Skeletal muscle tissue (tissue), 4 donors: ENCODE measurements around the gene SETDB2. TPM values are rescaled to one million over a fixed set of nuclear protein-coding genes. Genes with fewer than 3 reads are reported as not detected.

Experiments
- H3K27ac ChIP-seq: one replicate; pipeline ENCODE4 v1.7.0; 2013; ENCODE audit warnings: mild to moderate bottlenecking, low read depth, low read length, inconsistent platforms
- H3K27me3 ChIP-seq, 3 donors: one replicate each; pipeline ENCODE4 v1.7.0; 2013; ENCODE audit warnings: low read length in 3 of 3; ENCODE audit not compliant: control insufficient read depth in 3 of 3, insufficient read depth in 3 of 3
- H3K36me3 ChIP-seq, 3 donors: one replicate each; pipeline ENCODE4 v1.7.0; 2013; ENCODE audit warnings: low read length in 3 of 3; ENCODE audit not compliant: control insufficient read depth in 3 of 3, insufficient read depth in 3 of 3
- H3K4me1 ChIP-seq, 3 donors: one replicate each; pipeline ENCODE4 v1.7.0; 2013; ENCODE audit warnings: low read length in 3 of 3, mild to moderate bottlenecking in 3 of 3; ENCODE audit not compliant: control insufficient read depth in 3 of 3, insufficient read depth in 3 of 3
- H3K4me3 ChIP-seq, 3 donors: one replicate each; pipeline ENCODE4 v1.7.0; 2013; ENCODE audit warnings: low read length in 3 of 3
- H3K9ac ChIP-seq, 3 donors: one replicate each; pipeline ENCODE4 v1.7.0; 2013; ENCODE audit warnings: low read length in 3 of 3, mild to moderate bottlenecking in 3 of 3, moderate library complexity in 2 of 3, low read depth in 1 of 3
- H3K9me3 ChIP-seq, 3 donors: one replicate each; pipeline ENCODE4 v1.7.0; 2013; ENCODE audit warnings: low read length in 3 of 3; ENCODE audit not compliant: control insufficient read depth in 3 of 3
- total RNA-seq: library from RNA; depleted of rRNA; stranded (reverse); fragments of >200 nt; gene quantifications from one replicate; pipeline ENCODE4 v1.2.3, GENCODE V29; 2014
- donor health status: Osteomylitis.

Gene SETDB2
- total RNA-seq, 1 donor from 2014 or later: 6.8 TPM

- H3K9ac ChIP-seq: no peak overlapping the region
- no peaks in the 10 kb centered on the region for H3K27me3 ChIP-seq
- H3K9me3 ChIP-seq: peaks cover 0 to 4% (median 3%) of the 10 kb centered on the region in 3 donors
- no peak overlapping the region for H3K4me3 ChIP-seq
- no peaks in the 10 kb centered on the region for H3K36me3 ChIP-seq
- no peak overlapping the region for H3K27ac ChIP-seq
- H3K4me1 ChIP-seq: no peaks in the 10 kb centered on the region
These were observed 35.1 kb upstream of the SETDB2 start for GRCh38 chr13:49409008-49409407.

- peaks cover 0 to 1% (median 0%) of the 10 kb centered on the region in 3 donors for H3K9me3 ChIP-seq
- no peaks in the 10 kb centered on the region for H3K36me3 ChIP-seq
- H3K4me1 ChIP-seq: no peaks in the 10 kb centered on the region
- H3K4me3 ChIP-seq: no peak overlapping the region
- no peak overlapping the region for H3K9ac ChIP-seq
- no peak overlapping the region for H3K27ac ChIP-seq
- H3K27me3 ChIP-seq: no peaks in the 10 kb centered on the region
These were observed 34.1 kb upstream of the SETDB2 start for GRCh38 chr13:49410006-49410405.

- H3K9me3 ChIP-seq: no peaks in the 10 kb centered on the region
- H3K27ac ChIP-seq: no peak overlapping the region
- H3K4me3 ChIP-seq: no peak overlapping the region
- H3K36me3 ChIP-seq: no peaks in the 10 kb centered on the region
- H3K9ac ChIP-seq: peak overlapping the region in 1 of 3 donors; percentile 47
- no peaks in the 10 kb centered on the region for H3K27me3 ChIP-seq
- H3K4me1 ChIP-seq: no peaks in the 10 kb centered on the region
These were observed 33.6 kb upstream of the SETDB2 start for GRCh38 chr13:49410477-49410876.

DNA sequence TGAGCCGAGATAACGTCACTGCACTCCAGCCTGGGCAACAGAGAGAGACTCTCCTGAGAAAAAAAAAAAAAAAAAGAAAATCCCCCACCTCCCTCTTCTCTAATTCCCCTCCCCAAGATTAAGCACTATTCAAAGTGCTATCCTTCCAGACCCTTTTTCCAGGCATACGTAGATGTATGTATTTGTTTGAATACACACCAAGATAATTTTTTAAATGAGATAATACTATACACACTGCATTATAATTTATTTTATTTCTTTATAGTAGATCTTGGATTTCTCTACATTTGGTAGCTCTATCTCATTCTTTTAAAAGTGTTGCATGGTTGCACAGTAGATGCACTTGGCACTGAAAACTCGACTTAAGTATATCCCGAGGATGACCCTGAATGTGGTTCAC lies 32.7 kb upstream of the SETDB2 start:
- no peaks in the 10 kb centered on the region for H3K36me3 ChIP-seq
- H3K9ac ChIP-seq: no peak overlapping the region
- H3K27me3 ChIP-seq: no peaks in the 10 kb centered on the region
- H3K4me1 ChIP-seq: no peaks in the 10 kb centered on the region
- H3K4me3 ChIP-seq: no peak overlapping the region
- no peaks in the 10 kb centered on the region for H3K9me3 ChIP-seq
- H3K27ac ChIP-seq: no peak overlapping the region

GRCh38 chr13:49412749-49413148 lies 31.3 kb upstream of the SETDB2 start:
- Histone ChIP-seq H3K4me3 (no peak overlapping the region), H3K4me1 (no peaks in the 10 kb centered on the region), H3K27ac (no peak overlapping the region), H3K27me3 (no peaks in the 10 kb centered on the region), H3K36me3 (no peaks in the 10 kb centered on the region), H3K9ac (no peak overlapping the region), H3K9me3 (no peaks in the 10 kb centered on the region)

GRCh38 chr13:49417161-49417560 lies 26.9 kb upstream of the SETDB2 start:
- no peaks in the 10 kb centered on the region for H3K27me3 ChIP-seq
- H3K9ac ChIP-seq: no peak overlapping the region
- no peaks in the 10 kb centered on the region for H3K9me3 ChIP-seq
- no peaks in the 10 kb centered on the region for H3K4me1 ChIP-seq
- no peaks in the 10 kb centered on the region for H3K36me3 ChIP-seq
- H3K4me3 ChIP-seq: no peak overlapping the region
- H3K27ac ChIP-seq: no peak overlapping the region

GRCh38 chr13:49418206-49418605 lies 25.9 kb upstream of the SETDB2 start:
- no peaks in the 10 kb centered on the region for H3K4me1 ChIP-seq
- no peak overlapping the region for H3K27ac ChIP-seq
- no peaks in the 10 kb centered on the region for H3K9me3 ChIP-seq
- H3K27me3 ChIP-seq: no peaks in the 10 kb centered on the region
- H3K36me3 ChIP-seq: no peaks in the 10 kb centered on the region
- no peak overlapping the region for H3K4me3 ChIP-seq
- H3K9ac ChIP-seq: no peak overlapping the region

GRCh38 chr13:49419276-49419675 lies 24.8 kb upstream of the SETDB2 start:
- Histone ChIP-seq H3K9me3 (no peaks in the 10 kb centered on the region), H3K4me1 (no peaks in the 10 kb centered on the region), H3K4me3 (no peak overlapping the region), H3K36me3 (peaks cover 0 to 2% (median 0%) of the 10 kb centered on the region in 3 donors), H3K9ac (no peak overlapping the region), H3K27me3 (no peaks in the 10 kb centered on the region), H3K27ac (no peak overlapping the region)

DNA sequence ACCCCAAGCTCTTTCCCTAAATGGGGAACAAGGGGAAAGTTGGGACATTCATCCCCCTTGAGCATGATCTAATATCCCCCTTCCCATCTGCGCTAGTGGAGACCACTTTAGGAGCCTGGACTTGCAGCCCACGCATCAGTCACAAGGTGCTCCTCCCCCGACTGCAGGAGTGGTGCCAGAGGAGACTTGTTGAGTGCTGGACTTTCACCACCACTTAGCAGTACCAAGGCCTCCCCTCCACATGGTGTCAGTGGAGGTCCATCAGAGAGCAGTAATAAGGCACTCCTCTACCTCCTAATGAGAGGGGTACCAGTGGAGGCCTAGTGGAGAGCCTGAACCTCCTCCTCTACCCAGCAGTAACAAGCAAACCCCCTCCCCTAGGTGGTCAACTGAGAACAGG lies 22.7 kb upstream of the SETDB2 start:
- H3K9ac ChIP-seq: no peak overlapping the region
- peaks cover 0 to 2% (median 0%) of the 10 kb centered on the region in 3 donors for H3K36me3 ChIP-seq
- H3K27me3 ChIP-seq: no peaks in the 10 kb centered on the region
- no peak overlapping the region for H3K27ac ChIP-seq
- no peaks in the 10 kb centered on the region for H3K4me1 ChIP-seq
- H3K9me3 ChIP-seq: no peaks in the 10 kb centered on the region
- no peak overlapping the region for H3K4me3 ChIP-seq

GRCh38 chr13:49424011-49424560 lies 20.0 kb upstream of the SETDB2 start:
- Histone ChIP-seq H3K4me1 (no peaks in the 10 kb centered on the region), H3K9ac (no peak overlapping the region), H3K36me3 (peaks cover 0 to 6% (median 2%) of the 10 kb centered on the region in 3 donors)

More at GRCh38 chr13:49424011-49424560, 20.0 kb upstream of the SETDB2 start:
- H3K4me3 ChIP-seq: no peak overlapping the region
- H3K27me3 ChIP-seq: no peaks in the 10 kb centered on the region
- no peaks in the 10 kb centered on the region for H3K9me3 ChIP-seq
- no peak overlapping the region for H3K27ac ChIP-seq
